ENCODE data around the gene RECQL5.
"Not testable (repeated sequence)": the region's sequence is repeated elsewhere in the genome, so short reads cannot be mapped to it uniquely, and the experiment has no call there.

RECQL5 gene

GRCh38 chr17:75595284-75595919 is 71.6 kb downstream of the RECQL5 start:
- no peak for DNase-seq (ENCODE audit: low read depth)
- TF ChIP-seq CTCF (conservative IDR thresholded peaks at IDR 0.05; ENCODE audit: low read depth, low read length): no peak
- H3K4me3 ChIP-seq (ENCODE audit: low read length): no peak overlapping the region

- H3K4me3 ChIP-seq (ENCODE audit: low read length): no peak overlapping the region
- no peak for TF ChIP-seq CTCF (conservative IDR thresholded peaks at IDR 0.05; ENCODE audit: low read depth, low read length)
- no peak for DNase-seq (ENCODE audit: low read depth)
Observed at GRCh38 chr17:75594499-75595283, 72.3 kb downstream of the RECQL5 start.

- DNase-seq (ENCODE audit: low read depth); H3K4me3 ChIP-seq (ENCODE audit: low read length): not testable (repeated sequence)
Observed at GRCh38 chr17:75593430-75593829, 73.5 kb downstream of the RECQL5 start.

- no peak for TF ChIP-seq CTCF (conservative IDR thresholded peaks at IDR 0.05; ENCODE audit: low read depth, low read length)
- DNase-seq (ENCODE audit: low read depth): no peak
- H3K4me3 ChIP-seq (ENCODE audit: low read length): no peak overlapping the region
Observed at GRCh38 chr17:75592348-75593020, 74.5 kb downstream of the RECQL5 start.

- no peak for TF ChIP-seq CTCF (conservative IDR thresholded peaks at IDR 0.05; ENCODE audit: low read depth, low read length)
- DNase-seq (ENCODE audit: low read depth): no peak
- no peak overlapping the region for H3K4me3 ChIP-seq (ENCODE audit: low read length)
Observed at GRCh38 chr17:75591722-75592302, 75.1 kb downstream of the RECQL5 start.

GRCh38 chr17:75590849-75591721 is 75.9 kb downstream of the RECQL5 start:
- no peak for TF ChIP-seq CTCF (conservative IDR thresholded peaks at IDR 0.05; ENCODE audit: low read depth, low read length)

More at GRCh38 chr17:75590849-75591721, 75.9 kb downstream of the RECQL5 start:
- DNase-seq (ENCODE audit: low read depth): no peak
- H3K4me3 ChIP-seq (ENCODE audit: low read length): no peak overlapping the region
